COLO668 (cell line): ENCODE results near the gene PTPRK.

Source experiments
- DNase-seq: peaks from one replicate; lab custom pipeline; 2025; ENCODE audit not compliant: unreplicated experiment; lab: John Stamatoyannopoulos, UW

PTPRK gene

GRCh38 chr6:128208078-128208477, 312.3 kb downstream of the PTPRK start:
- DNase-seq, result no peak

- no peak for DNase-seq
Observed at GRCh38 chr6:128206610-128207426, 313.6 kb downstream of the PTPRK start.

GRCh38 chr6:128204616-128205015, 315.8 kb downstream of the PTPRK start:
- no peak for DNase-seq

GRCh38 chr6:128202169-128202765, 318.1 kb downstream of the PTPRK start:
- DNase-seq, result no peak

GRCh38 chr6:128200789-128201188, 319.6 kb downstream of the PTPRK start:
- no peak for DNase-seq

- no peak for DNase-seq
Observed at GRCh38 chr6:128199461-128199860, 320.9 kb downstream of the PTPRK start.

- no peak for DNase-seq
Observed at GRCh38 chr6:128192972-128193371, 327.4 kb downstream of the PTPRK start.

- DNase-seq, result no peak
Observed at GRCh38 chr6:128188678-128189077, 331.7 kb downstream of the PTPRK start.

- no peak for DNase-seq
Observed at GRCh38 chr6:128186729-128187128, 333.7 kb downstream of the PTPRK start.

GRCh38 chr6:128179876-128180438, 340.4 kb downstream of the PTPRK start:
- DNase-seq, result no peak

- no peak for DNase-seq
Observed at GRCh38 chr6:128174724-128175123, 345.7 kb downstream of the PTPRK start.

GRCh38 chr6:128172752-128173682, 347.4 kb downstream of the PTPRK start:
- DNase-seq, result no peak

GRCh38 chr6:128172081-128172480, 348.3 kb downstream of the PTPRK start:
- DNase-seq, result no peak

GRCh38 chr6:128171182-128171581, 349.2 kb downstream of the PTPRK start:
- DNase-seq, result no peak

- DNase-seq, result no peak
Observed at GRCh38 chr6:128168244-128168643, 352.2 kb downstream of the PTPRK start.

GRCh38 chr6:128167552-128167951, 352.8 kb downstream of the PTPRK start:
- no peak for DNase-seq

- no peak for DNase-seq
Observed at GRCh38 chr6:128164254-128164653, 356.1 kb downstream of the PTPRK start.

GRCh38 chr6:128162423-128162822, 358.0 kb downstream of the PTPRK start:
- no peak for DNase-seq

GRCh38 chr6:128161839-128162238, 358.6 kb downstream of the PTPRK start:
- DNase-seq, result no peak

- no peak for DNase-seq
Observed at GRCh38 chr6:128161263-128161662, 359.1 kb downstream of the PTPRK start.

GRCh38 chr6:128158496-128158895, 361.9 kb downstream of the PTPRK start:
- DNase-seq, result no peak
